Measurements from ENCODE around the gene TASOR. TPM values are rescaled to one million over a fixed set of nuclear protein-coding genes. Genes with fewer than 3 reads are reported as not detected.

The TASOR gene
- total RNA-seq, 1 experiment from 2014 or later = 37.2 TPM

- Histone ChIP-seq H3K27me3 (ENCODE audit: insufficient read depth, low read length) (no peaks in the 10 kb centered on the region), H3K18ac (ENCODE audit: insufficient read length, low read depth, low read length) (no peak overlapping the region)
Observed at GRCh38 chr3:56633602-56634535, 49.2 kb downstream of the TASOR start.

More at GRCh38 chr3:56633602-56634535, 49.2 kb downstream of the TASOR start:
- Histone ChIP-seq H2BK120ac (ENCODE audit: low read depth, low read length, poor library complexity, severe bottlenecking) (no peak overlapping the region), H2BK15ac (ENCODE audit: low read depth, low read length) (no peak overlapping the region), H3K9ac (ENCODE audit: extremely low read depth, insufficient read length, low read length) (no peak overlapping the region), H4K20me1 (ENCODE audit: control insufficient read depth, insufficient read depth, insufficient read length) (no peaks in the 10 kb centered on the region), H2AFZ (ENCODE audit: low read length) (no peak overlapping the region), H3K14ac (ENCODE audit: insufficient read depth, low read length) (no peak overlapping the region), H2BK12ac (ENCODE audit: insufficient read length, low read depth, low read length) (no peak overlapping the region), H3K23ac (ENCODE audit: insufficient read length, low read depth, low read length) (no peak overlapping the region), H2BK5ac (ENCODE audit: insufficient read length, low read length) (no peak overlapping the region), H3K79me1 (ENCODE audit: insufficient read depth, low read depth, low read length, poor library complexity, severe bottlenecking) (no peaks in the 10 kb centered on the region), H4K91ac (ENCODE audit: insufficient read length, low read depth, low read length) (no peak overlapping the region), H3K4me2 (ENCODE audit: insufficient read depth, insufficient read length, low read length) (no peak overlapping the region), H3K56ac (ENCODE audit: insufficient read length, low read depth, low read length) (no peak overlapping the region), H3K23me2 (ENCODE audit: insufficient read length, low read depth, low read length, poor library complexity, severe bottlenecking) (no peaks in the 10 kb centered on the region), H3K27ac (ENCODE audit: insufficient read length, low read depth, low read length) (no peak overlapping the region), H2AK5ac (ENCODE audit: insufficient read length, low read length) (no peak overlapping the region), H4K8ac (replicated peaks; ENCODE audit: insufficient read length, low read depth, low read length) (no peak overlapping the region), H4K5ac (ENCODE audit: insufficient read length, low read depth, low read length) (no peak overlapping the region), H3K4ac (ENCODE audit: low read depth, low read length) (no peak overlapping the region), H3K4me1 (ENCODE audit: insufficient read depth, low read length) (no peaks in the 10 kb centered on the region), H2BK20ac (ENCODE audit: low read depth, low read length, poor library complexity, severe bottlenecking) (no peak overlapping the region), H3K79me2 (ENCODE audit: insufficient read depth, low read length) (no peaks in the 10 kb centered on the region), H3T11ph (ENCODE audit: low read length) (no peak overlapping the region), H3K9me3 (ENCODE audit: control insufficient read depth, low read depth, low read length) (no peaks in the 10 kb centered on the region)
- H3K9me3 Mint-ChIP-seq = no peaks in the 10 kb centered on the region
- no peak for DNase-seq
- WGBS (ENCODE audit: extremely low coverage, insufficient read length, low lambda C conversion rate) = no CpG with 5 or more reads among the region's 9 CpGs
- no peak overlapping the region for H3K4me3 Mint-ChIP-seq
- no peaks in the 10 kb centered on the region for H3K27me3 Mint-ChIP-seq (ENCODE audit: low read depth)
- H3K36me3 Mint-ChIP-seq (ENCODE audit: insufficient read depth in 1 of 3, low read depth in 3 of 3) = peaks cover 12 to 54% (median 49%) of the 10 kb centered on the region in 3 experiments; a peak in 6 of 7 replicates
- TF ChIP-seq, protein P1, sequence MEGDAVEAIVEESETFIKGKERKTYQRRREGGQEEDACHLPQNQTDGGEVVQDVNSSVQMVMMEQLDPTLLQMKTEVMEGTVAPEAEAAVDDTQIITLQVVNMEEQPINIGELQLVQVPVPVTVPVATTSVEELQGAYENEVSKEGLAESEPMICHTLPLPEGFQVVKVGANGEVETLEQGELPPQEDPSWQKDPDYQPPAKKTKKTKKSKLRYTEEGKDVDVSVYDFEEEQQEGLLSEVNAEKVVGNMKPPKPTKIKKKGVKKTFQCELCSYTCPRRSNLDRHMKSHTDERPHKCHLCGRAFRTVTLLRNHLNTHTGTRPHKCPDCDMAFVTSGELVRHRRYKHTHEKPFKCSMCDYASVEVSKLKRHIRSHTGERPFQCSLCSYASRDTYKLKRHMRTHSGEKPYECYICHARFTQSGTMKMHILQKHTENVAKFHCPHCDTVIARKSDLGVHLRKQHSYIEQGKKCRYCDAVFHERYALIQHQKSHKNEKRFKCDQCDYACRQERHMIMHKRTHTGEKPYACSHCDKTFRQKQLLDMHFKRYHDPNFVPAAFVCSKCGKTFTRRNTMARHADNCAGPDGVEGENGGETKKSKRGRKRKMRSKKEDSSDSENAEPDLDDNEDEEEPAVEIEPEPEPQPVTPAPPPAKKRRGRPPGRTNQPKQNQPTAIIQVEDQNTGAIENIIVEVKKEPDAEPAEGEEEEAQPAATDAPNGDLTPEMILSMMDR (conservative IDR thresholded peaks at IDR 0.05) = no peak
- peak overlapping the region in 1 of 3 experiments; percentile 3; a peak in 1 of 7 replicates for H3K27ac Mint-ChIP-seq
- no peaks in the 10 kb centered on the region for H3K4me1 Mint-ChIP-seq

Other genes starting within 250 kb of the TASOR start
- 15.4 and 15.5 TPM in 2 replicates for gene ERC2, start 214.8 kb downstream of the TASOR start, total RNA-seq (2021)
- gene CCDC66, start 126.1 kb downstream of the TASOR start, total RNA-seq (2021) = 25.4 and 32.0 TPM in 2 replicates
- 4.4 and 5.7 TPM in 2 replicates for gene ARHGEF3, start 118.7 kb upstream of the TASOR start, total RNA-seq (2021)

Measured in H9 (cell line).